B cell (primary cell): ENCODE results near the gene GRID2.

Experiments
- EZH2 ChIP-seq: IDR thresholded peaks from 2 replicates; pipeline ENCODE4 v1.6.1; 2012; ENCODE audit warnings: borderline replicate concordance, low read depth, mild to moderate bottlenecking, moderate library complexity, low read length; ENCODE audit not compliant: insufficient read depth, poor library complexity, severe bottlenecking
- TF ChIP-seq, protein P1 (sequence below): fragments of 200-600 bp; IDR thresholded peaks from one replicate; pipeline ENCODE4 v1.8.0; 2022; ENCODE audit warnings: antibody characterized with exemption, mild to moderate bottlenecking

DNA sequence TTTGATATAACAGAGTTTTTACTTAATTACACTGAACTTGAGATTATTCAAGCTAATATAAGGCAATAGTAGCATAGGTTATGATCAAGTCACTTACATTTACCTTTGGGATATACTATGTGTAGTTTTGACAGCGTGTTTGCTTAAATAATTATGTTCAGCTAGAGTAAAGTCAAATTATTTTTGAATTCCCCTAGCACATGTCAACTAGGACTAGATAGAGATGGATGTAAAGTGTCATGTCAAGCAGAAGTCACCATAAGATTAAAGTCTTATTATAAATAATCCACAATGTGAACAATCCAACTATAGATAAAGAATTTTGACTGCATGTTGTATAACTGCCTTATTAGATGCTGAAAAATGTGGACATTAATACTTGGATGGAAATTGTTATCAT, 665.2 kb downstream of the GRID2 start:
- TF ChIP-seq, protein P1, sequence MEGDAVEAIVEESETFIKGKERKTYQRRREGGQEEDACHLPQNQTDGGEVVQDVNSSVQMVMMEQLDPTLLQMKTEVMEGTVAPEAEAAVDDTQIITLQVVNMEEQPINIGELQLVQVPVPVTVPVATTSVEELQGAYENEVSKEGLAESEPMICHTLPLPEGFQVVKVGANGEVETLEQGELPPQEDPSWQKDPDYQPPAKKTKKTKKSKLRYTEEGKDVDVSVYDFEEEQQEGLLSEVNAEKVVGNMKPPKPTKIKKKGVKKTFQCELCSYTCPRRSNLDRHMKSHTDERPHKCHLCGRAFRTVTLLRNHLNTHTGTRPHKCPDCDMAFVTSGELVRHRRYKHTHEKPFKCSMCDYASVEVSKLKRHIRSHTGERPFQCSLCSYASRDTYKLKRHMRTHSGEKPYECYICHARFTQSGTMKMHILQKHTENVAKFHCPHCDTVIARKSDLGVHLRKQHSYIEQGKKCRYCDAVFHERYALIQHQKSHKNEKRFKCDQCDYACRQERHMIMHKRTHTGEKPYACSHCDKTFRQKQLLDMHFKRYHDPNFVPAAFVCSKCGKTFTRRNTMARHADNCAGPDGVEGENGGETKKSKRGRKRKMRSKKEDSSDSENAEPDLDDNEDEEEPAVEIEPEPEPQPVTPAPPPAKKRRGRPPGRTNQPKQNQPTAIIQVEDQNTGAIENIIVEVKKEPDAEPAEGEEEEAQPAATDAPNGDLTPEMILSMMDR = no peak
- no peak for TF ChIP-seq EZH2
